GM12891 (cell line): ENCODE results near the gene KLHL6.

ENCODE experiments used
- PAX5 ChIP-seq: IDR thresholded peaks from 2 replicates; pipeline ENCODE4 v1.6.1; 2011; ENCODE audit warnings: low read length, moderate library complexity, mild to moderate bottlenecking; ENCODE audit not compliant: insufficient read depth, severe bottlenecking
- POLR2A ChIP-seq: IDR thresholded peaks from 2 replicates; pipeline ENCODE4 v1.6.1; 2011; ENCODE audit warnings: low read depth, low read length, control low read depth
- POLR2AphosphoS5 ChIP-seq: IDR thresholded peaks from 2 replicates; pipeline ENCODE4 v1.6.1; 2011; ENCODE audit warnings: low read depth, low read length, control low read depth

- no peak for TF ChIP-seq POLR2A
- no peak for TF ChIP-seq POLR2AphosphoS5
- TF ChIP-seq PAX5: no peak
Observed at GRCh38 chr3:183581496-183582155, 26.1 kb upstream of the KLHL6 start.
